SK-N-SH treated with all-trans-retinoic acid at 6 μM for 48 hours (cell line): ENCODE measurements around the gene SGPP2.

ENCODE experiments used
- ATAC-seq: fragments of 200-7000 bp; cut with Tn5 transposase; 3 replicates; pipeline ENCODE4 v1.9.1; 2020; ENCODE audit warnings: mild to moderate bottlenecking, moderate library complexity
- ARNTL ChIP-seq: fragments of 450-650 bp; formaldehyde crosslinking; IDR thresholded peaks from 2 replicates; pipeline ENCODE4 v1.5.0; 2020; ENCODE audit warnings: low read depth, mild to moderate bottlenecking, moderate library complexity, borderline replicate concordance
- BACH2 ChIP-seq: fragments of 250-450 bp; sonication (Bioruptor Pico); IDR thresholded peaks from 2 replicates; pipeline ENCODE4 v1.9.0; 2021; ENCODE audit warnings: mild to moderate bottlenecking, borderline replicate concordance
- CREB5 ChIP-seq: fragments of 250-450 bp; sonication (Bioruptor Pico); IDR thresholded peaks from 2 replicates; pipeline ENCODE4 v1.5.1; 2020; ENCODE audit warnings: low read depth, mild to moderate bottlenecking, moderate library complexity
- ESRRG ChIP-seq: fragments of 250-450 bp; sonication (Bioruptor Pico); IDR thresholded peaks from 2 replicates; pipeline ENCODE4 v1.6.1; 2021; ENCODE audit warnings: mild to moderate bottlenecking
- GLIS3 ChIP-seq: fragments of 250-450 bp; sonication (Bioruptor Pico); IDR thresholded peaks from 2 replicates; pipeline ENCODE4 v1.5.0; 2020; ENCODE audit warnings: mild to moderate bottlenecking, moderate library complexity
- ISL1 ChIP-seq: fragments of 250-450 bp; sonication (Bioruptor Pico); IDR thresholded peaks from 2 replicates; pipeline ENCODE4 v2.1.2; 2022; ENCODE audit warnings: mild to moderate bottlenecking, moderate library complexity
- OSR1 ChIP-seq: fragments of 250-450 bp; sonication (Bioruptor Pico); IDR thresholded peaks from 2 replicates; pipeline ENCODE4 v1.8.0; 2022; ENCODE audit warnings: moderate library complexity, mild to moderate bottlenecking, inconsistent platforms
- PATZ1 ChIP-seq: fragments of 250-450 bp; sonication (Bioruptor Pico); IDR thresholded peaks from 2 replicates; pipeline ENCODE4 v1.8.0; 2020; ENCODE audit warnings: mild to moderate bottlenecking, moderate library complexity, borderline replicate concordance
- POU6F1 ChIP-seq: fragments of 250-450 bp; sonication (Bioruptor Pico); IDR thresholded peaks from 2 replicates; pipeline ENCODE4 v1.8.0; 2021; ENCODE audit warnings: low read depth, mild to moderate bottlenecking, moderate library complexity, borderline replicate concordance
- PPARA ChIP-seq: fragments of 250-450 bp; sonication (Bioruptor Pico); IDR thresholded peaks from 2 replicates; pipeline ENCODE4 v1.5.0; 2020; ENCODE audit warnings: mild to moderate bottlenecking, borderline replicate concordance
- RARB ChIP-seq: fragments of 250-450 bp; sonication (Bioruptor Pico); IDR thresholded peaks from 2 replicates; pipeline ENCODE4 v1.8.0; 2021; ENCODE audit warnings: mild to moderate bottlenecking, moderate library complexity
- SNAI2 ChIP-seq: fragments of 250-450 bp; sonication (Bioruptor Pico); IDR thresholded peaks from 2 replicates; pipeline ENCODE4 v1.5.0; 2020; ENCODE audit warnings: mild to moderate bottlenecking, moderate library complexity
- TCF4 ChIP-seq: fragments of 250-450 bp; sonication (Bioruptor Pico); IDR thresholded peaks from 2 replicates; pipeline ENCODE4 v1.8.0; 2021; ENCODE audit warnings: mild to moderate bottlenecking, moderate library complexity, borderline replicate concordance
- TOX ChIP-seq: fragments of 250-450 bp; sonication (Bioruptor Pico); IDR thresholded peaks from 2 replicates; pipeline ENCODE4 v1.8.0; 2021; ENCODE audit warnings: mild to moderate bottlenecking, moderate library complexity, borderline replicate concordance
- ZC3H10 ChIP-seq: fragments of 250-450 bp; sonication (Bioruptor Pico); IDR thresholded peaks from 2 replicates; pipeline ENCODE4 v1.5.1; 2021; ENCODE audit warnings: mild to moderate bottlenecking, moderate library complexity
- ZFP3 ChIP-seq: fragments of 250-450 bp; sonication (Bioruptor Pico); IDR thresholded peaks from 2 replicates; pipeline ENCODE4 v1.5.0; 2020; ENCODE audit warnings: mild to moderate bottlenecking, moderate library complexity
- ZFP30 ChIP-seq: fragments of 450-650 bp; formaldehyde crosslinking; IDR thresholded peaks from 2 replicates; pipeline ENCODE4 v1.5.0; 2022; ENCODE audit warnings: mild to moderate bottlenecking, moderate library complexity
- ZNF565 ChIP-seq: fragments of 450-650 bp; formaldehyde crosslinking; conservative IDR thresholded peaks from 2 replicates; pipeline ENCODE4 v1.5.0; 2020; ENCODE audit warnings: low read depth, mild to moderate bottlenecking, moderate library complexity
- ZNF70 ChIP-seq: fragments of 450-650 bp; formaldehyde crosslinking; IDR thresholded peaks from 2 replicates; pipeline ENCODE4 v1.5.0; 2020; ENCODE audit warnings: mild to moderate bottlenecking, moderate library complexity
- ZNF8 ChIP-seq: fragments of 450-650 bp; formaldehyde crosslinking; IDR thresholded peaks from 2 replicates; pipeline ENCODE4 v1.5.0; 2020; ENCODE audit warnings: mild to moderate bottlenecking, moderate library complexity
- TF ChIP-seq, protein P1 (sequence below): fragments of 250-450 bp; sonication (Bioruptor Pico); IDR thresholded peaks from 2 replicates; pipeline ENCODE4 v1.5.0; 2020; ENCODE audit warnings: mild to moderate bottlenecking, moderate library complexity

Gene SGPP2

DNA sequence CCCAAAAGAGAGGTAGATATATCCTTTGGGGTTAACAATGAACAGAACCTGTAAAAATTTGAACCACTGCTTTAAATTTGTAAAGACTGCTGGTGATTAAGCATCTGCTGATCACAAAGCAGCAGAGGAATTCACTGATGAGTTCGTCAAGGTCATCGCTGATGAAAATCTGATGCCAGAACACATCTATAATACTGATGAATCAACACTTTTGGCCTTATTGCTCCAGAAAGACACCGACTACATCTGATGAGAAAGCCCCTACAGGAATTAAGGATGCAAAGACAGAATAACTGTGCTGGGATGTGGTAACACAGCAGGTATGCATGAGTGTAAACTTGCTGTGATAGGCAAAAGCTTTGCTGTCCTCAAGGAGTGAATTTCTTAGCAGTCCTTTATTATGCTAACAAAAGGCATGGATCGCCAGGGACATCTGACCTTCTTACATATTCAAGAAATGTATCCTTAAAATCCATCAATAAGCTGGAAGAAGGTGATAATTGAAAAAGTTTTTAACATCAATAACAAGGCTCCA lies 30.5 kb upstream of the SGPP2 start:
- TF ChIP-seq GLIS3 (CRISPR knock-in tag) (no peak), RARB (CRISPR knock-in tag) (no peak), ZNF565 (CRISPR knock-in tag) (no peak), ARNTL (no peak), ZFP30 (CRISPR knock-in tag) (no peak), PPARA (CRISPR knock-in tag) (no peak), ZFP3 (CRISPR knock-in tag) (no peak), PATZ1 (CRISPR knock-in tag) (no peak), ZC3H10 (CRISPR knock-in tag) (no peak), TOX (no peak), CREB5 (CRISPR knock-in tag) (no peak), ESRRG (no peak), ZNF70 (CRISPR knock-in tag) (no peak), POU6F1 (CRISPR knock-in tag) (no peak), TCF4 (CRISPR knock-in tag) (no peak)
- TF ChIP-seq, protein P1, sequence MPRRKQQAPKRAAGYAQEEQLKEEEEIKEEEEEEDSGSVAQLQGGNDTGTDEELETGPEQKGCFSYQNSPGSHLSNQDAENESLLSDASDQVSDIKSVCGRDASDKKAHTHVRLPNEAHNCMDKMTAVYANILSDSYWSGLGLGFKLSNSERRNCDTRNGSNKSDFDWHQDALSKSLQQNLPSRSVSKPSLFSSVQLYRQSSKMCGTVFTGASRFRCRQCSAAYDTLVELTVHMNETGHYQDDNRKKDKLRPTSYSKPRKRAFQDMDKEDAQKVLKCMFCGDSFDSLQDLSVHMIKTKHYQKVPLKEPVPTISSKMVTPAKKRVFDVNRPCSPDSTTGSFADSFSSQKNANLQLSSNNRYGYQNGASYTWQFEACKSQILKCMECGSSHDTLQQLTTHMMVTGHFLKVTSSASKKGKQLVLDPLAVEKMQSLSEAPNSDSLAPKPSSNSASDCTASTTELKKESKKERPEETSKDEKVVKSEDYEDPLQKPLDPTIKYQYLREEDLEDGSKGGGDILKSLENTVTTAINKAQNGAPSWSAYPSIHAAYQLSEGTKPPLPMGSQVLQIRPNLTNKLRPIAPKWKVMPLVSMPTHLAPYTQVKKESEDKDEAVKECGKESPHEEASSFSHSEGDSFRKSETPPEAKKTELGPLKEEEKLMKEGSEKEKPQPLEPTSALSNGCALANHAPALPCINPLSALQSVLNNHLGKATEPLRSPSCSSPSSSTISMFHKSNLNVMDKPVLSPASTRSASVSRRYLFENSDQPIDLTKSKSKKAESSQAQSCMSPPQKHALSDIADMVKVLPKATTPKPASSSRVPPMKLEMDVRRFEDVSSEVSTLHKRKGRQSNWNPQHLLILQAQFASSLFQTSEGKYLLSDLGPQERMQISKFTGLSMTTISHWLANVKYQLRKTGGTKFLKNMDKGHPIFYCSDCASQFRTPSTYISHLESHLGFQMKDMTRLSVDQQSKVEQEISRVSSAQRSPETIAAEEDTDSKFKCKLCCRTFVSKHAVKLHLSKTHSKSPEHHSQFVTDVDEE = no peak
- no peak for ATAC-seq

- no peak for ATAC-seq
- no peak for TF ChIP-seq ZFP30 (CRISPR knock-in tag)
- TF ChIP-seq ZNF70 (CRISPR knock-in tag) = no peak
- no peak for TF ChIP-seq SNAI2
- TF ChIP-seq, protein P1 = no peak
- TF ChIP-seq TCF4 (CRISPR knock-in tag) = no peak
- TF ChIP-seq TOX = no peak
- TF ChIP-seq RARB (CRISPR knock-in tag) = no peak
- TF ChIP-seq OSR1 (CRISPR knock-in tag) = no peak
- TF ChIP-seq ZFP3 (CRISPR knock-in tag) = no peak
- TF ChIP-seq PATZ1 (CRISPR knock-in tag) = no peak
- no peak for TF ChIP-seq ESRRG
- TF ChIP-seq ISL1 (CRISPR knock-in tag) = no peak
- TF ChIP-seq BACH2 (CRISPR knock-in tag) = no peak
- TF ChIP-seq PPARA (CRISPR knock-in tag) = no peak
- no peak for TF ChIP-seq ZNF8 (CRISPR knock-in tag)
- no peak for TF ChIP-seq POU6F1 (CRISPR knock-in tag)
- TF ChIP-seq CREB5 (CRISPR knock-in tag) = no peak
- no peak for TF ChIP-seq ZNF565 (CRISPR knock-in tag)
- no peak for TF ChIP-seq ARNTL
Measured at GRCh38 chr2:222398446-222398885, 25.9 kb upstream of the SGPP2 start.
